Retinal pigment epithelial cell (primary cell): ENCODE data around the gene MMAB.
A peak's percentile ranks its signal among the peaks of the same experiment; 100 is the strongest.

Source experiments
- DNase-seq: peaks from one replicate; pipeline ENCODE4 v3.0.0-alpha.2; 2010; ENCODE audit warnings: low read depth
- H3K4me3 ChIP-seq: 2 replicates; pipeline ENCODE4 v1.5.1; 2011; ENCODE audit warnings: mild to moderate bottlenecking, low read length, control low read depth, moderate library complexity
- CTCF ChIP-seq: conservative IDR thresholded peaks from 2 replicates; pipeline ENCODE4 v1.5.1; 2011; ENCODE audit warnings: low read depth, low read length, control low read depth, inconsistent platforms

Gene MMAB

GRCh38 chr12:109571773-109572505, 1.4 kb downstream of the MMAB start:
- no peak for DNase-seq
- peak overlapping the region; percentile 79 for H3K4me3 ChIP-seq
- TF ChIP-seq CTCF, result no peak

GRCh38 chr12:109568486-109568885, 4.8 kb downstream of the MMAB start:
- no peak overlapping the region for H3K4me3 ChIP-seq
- TF ChIP-seq CTCF, result no peak
- DNase-seq, result no peak

- DNase-seq, result no peak
- no peak overlapping the region for H3K4me3 ChIP-seq
- no peak for TF ChIP-seq CTCF
Measured at GRCh38 chr12:109567967-109568366, 5.3 kb downstream of the MMAB start.

- no peak for TF ChIP-seq CTCF
- no peak overlapping the region for H3K4me3 ChIP-seq
- no peak for DNase-seq
Measured at GRCh38 chr12:109567296-109567695, 6.0 kb downstream of the MMAB start.

- no peak for DNase-seq
- no peak for TF ChIP-seq CTCF
- no peak overlapping the region for H3K4me3 ChIP-seq
Measured at GRCh38 chr12:109566424-109566823, 6.9 kb downstream of the MMAB start.

GRCh38 chr12:109563291-109564284, 9.7 kb downstream of the MMAB start:
- no peak overlapping the region for H3K4me3 ChIP-seq
- TF ChIP-seq CTCF, result no peak
- no peak for DNase-seq
